NCI-H2081 treated with DMSO at 0.1 percent for 48 hours (cell line): Measurements from ENCODE around the gene INTS6.

Source experiments
- DNase-seq: peaks from one replicate; lab custom pipeline; 2025; lab: John Stamatoyannopoulos, UW

Gene INTS6

DNA sequence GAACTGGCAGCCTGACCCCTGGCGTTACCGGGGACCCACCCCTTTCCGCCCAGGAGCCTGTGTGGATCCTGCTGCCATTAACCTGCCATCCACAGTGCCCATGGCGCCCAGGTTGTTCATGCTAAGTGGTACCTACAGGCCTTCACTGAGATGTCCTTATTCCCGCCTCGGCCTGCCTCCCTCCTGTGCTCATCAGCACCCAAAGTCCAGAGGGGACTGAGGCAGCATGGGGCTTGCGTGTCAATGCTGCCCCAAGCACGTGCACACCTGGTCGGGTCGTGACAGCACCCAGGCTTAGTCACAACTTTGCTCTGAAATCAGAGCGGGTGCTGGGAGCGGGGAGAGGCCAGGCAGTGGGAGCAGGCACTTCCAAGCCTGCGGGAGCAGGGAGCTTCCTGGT lies 3.7 kb upstream of the INTS6 start:
- no peak for DNase-seq

DNA sequence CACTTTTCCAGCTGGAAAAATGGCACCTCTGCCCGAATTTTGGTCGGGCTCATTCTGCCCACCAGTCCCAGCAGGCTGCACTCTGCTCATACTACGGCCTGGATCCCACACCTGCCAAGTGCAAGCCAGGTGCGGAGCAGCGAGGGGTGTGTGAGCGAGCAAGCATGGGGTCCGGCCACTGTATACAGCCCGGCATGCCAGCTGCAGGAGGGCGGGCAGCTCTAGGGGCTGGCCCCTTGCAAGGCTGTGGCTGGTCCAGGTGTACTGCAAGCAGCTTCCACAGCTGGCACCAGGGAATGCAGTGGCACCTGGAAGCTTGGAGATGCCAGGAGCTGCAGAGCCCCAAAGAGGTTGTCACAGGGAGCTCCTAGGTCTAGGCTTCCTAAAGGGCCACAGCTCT lies 2.7 kb upstream of the INTS6 start:
- DNase-seq, result no peak

DNA sequence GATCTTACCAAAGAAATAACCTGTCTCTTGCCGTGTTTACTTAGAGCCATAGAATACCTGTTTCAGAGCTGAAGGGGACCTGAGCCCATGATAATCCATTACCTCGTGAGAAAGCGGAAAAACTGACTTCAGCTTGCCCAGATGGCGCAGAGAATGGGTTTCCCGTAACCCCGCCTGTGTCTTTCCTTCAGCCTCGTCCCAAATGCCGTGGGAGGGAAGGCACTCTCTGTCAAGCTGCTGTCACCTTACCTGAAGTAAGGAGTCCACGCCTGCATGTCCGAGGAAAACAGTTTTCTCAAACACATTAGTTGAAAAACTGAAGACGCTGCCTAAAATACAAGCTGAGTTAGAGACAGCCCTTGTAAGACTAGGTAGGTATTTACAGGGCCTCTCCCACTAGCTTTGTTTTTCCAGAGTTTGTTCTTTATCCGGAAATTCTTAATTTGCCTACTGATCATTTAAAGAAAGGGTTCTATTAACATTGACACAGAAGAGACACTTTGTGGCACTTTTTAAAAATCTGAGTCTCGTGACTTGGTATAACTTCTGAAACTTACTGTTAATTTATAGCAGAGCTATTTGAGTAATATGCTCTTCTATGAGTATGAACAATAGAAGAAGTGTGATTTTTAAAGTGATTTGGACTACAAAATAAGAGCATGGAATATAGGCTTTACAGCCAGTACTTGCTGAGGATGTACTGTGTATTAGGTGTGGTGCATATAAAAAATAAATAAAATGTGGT lies 1.3 kb upstream of the INTS6 start:
- no peak for DNase-seq

DNA sequence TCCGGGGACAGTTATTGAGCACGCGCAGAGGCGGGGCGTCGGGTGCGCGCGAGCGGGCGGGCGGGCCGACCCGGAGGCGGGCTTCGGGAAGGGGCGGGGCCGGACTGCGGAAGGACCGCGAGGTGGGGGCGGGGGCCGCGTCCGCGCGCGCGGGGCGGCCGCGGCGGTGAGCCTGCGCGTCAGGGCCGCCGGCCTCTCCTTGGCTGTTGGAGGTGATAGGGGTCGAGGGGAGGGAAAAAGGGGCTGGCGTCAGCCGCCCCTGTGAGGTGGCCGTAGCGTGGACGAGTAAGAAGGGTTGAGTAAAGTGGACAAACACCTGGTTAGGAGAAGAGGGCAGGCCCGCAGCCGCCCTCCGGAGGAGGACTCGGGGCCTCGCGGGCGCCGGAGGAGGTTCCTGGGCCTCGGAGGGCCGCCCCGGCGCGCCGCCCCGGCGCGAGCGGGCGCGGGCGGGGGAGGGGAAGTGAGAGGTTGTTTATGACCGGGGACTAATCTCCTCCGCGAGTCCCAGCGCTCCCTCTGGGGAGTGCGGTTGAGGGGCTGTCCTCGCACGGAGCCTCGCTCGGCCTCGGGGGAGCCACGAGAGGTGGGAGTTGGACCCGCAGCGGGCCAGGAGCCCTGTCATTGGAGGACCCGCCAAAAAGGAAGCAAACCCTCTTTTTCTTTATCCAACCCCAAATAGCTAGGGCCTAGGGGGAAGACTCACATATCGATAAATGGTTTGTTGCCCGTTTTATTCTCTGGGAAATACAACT lies 547 bp upstream of the INTS6 start:
- DNase-seq, result no peak

DNA sequence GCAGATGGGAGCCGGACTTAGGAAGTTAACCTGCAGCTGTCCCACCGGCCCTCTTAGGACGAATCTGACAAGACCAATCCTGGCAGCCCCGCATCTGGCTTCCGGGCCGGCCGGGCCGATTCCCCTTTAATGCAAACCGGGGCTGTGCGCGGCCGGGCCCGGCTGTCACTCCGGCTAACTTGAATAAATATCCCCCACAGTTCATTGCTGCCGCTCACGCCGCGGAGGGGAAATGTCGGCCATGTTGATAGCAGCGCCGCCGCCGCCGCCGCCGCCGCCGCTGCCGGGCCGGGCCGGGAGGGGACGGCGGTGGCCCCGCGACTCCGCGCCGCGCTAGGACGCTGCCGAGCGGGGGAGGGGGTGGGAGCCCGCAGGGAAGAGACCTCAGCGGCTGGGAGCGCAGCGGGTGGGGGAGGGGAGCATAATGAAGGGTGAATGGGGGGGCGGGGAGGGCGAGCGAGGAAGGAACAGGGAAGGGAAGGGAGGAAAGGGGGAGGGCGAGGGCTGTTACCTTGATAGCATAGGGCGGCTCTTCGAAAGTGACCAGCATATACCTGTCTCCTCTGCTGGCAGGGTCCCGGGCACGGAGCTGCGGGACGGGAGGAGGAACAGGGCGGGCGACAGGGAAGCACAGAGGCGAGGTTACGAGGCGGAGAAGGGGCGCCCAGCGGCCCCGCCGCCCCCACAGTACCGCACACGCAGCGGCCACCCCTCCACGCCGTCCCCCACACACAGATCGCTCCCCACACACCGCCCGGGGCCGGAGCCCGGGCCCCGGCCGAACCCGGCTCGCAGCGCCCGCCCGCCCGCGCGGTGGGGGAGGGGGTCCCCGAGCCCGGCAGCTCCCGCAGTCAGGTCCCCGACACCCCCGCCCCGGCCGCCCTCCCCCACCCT lies 1.1 kb downstream of the INTS6 start:
- no peak for DNase-seq

DNA sequence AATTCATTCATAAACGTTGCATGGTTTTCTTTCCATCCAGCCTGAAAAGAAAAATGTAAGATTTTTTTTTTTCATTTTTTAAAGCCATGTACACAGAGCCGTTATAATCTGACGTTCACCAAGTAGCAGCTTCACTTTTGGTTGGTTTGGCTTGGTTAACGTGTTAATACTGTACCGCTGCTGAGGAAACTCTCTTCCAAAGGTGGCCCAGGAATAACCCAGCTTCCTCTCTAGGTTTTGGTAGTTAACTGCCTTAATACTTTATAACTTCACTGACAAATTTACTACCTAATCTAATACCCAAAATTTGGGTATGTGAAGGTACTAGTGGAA lies 1.7 kb downstream of the INTS6 start:
- DNase-seq, result no peak

DNA sequence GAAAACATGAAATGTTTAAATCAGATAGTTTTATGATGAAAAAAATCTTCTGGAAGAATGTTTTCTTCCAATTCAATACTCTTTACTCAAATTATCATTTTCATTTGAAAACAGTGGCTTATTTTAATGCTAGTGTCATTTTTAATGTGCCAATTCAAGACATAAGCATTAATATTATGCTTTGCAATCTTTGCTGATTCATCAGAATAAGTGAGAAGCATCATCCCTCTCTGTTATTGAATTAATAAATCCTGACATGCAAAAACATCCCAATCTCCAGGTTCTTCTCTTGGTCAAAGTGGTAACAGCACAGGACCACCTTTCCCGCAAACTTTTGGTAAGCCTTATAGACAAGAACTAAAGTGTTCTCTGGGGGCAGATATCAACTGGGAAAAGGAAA lies 3.8 kb downstream of the INTS6 start:
- no peak for DNase-seq

DNA sequence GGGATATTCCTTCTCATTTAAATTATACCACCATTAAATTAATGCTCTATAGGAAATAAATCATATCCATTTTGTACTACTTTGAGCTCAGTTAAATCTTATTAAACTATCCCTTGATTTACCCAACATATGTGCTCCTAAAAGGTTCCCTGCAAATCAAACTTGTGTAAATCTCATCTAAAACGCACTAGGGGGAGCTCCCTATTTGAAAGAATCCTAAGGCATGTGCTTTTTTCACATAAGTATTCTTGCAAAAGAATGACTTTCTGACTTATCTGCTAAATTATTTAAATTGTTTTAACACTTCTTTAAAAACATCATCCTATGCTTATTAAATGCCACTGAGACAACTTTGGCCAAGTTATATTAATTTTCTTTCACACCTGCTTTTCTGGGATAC lies 7.9 kb downstream of the INTS6 start:
- DNase-seq, result no peak

DNA sequence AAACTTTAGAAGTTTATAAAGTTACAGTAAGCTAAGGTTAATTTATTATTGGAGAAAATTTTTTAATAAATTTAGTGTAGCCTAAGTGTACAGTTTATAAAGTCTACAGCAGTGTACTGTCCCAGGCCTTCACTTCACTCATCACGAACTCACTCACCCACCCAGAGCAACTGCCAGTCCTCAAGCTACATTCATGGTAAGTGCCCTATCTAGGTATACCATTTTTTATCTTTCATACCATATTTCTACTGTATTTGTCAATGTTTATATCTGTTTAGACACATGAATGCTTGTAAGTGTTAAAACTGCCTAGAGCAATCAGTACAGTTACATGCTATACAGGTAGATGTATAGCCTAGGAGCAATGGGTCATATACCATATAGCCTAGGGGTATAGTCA lies 12.5 kb downstream of the INTS6 start:
- DNase-seq, result no peak

DNA sequence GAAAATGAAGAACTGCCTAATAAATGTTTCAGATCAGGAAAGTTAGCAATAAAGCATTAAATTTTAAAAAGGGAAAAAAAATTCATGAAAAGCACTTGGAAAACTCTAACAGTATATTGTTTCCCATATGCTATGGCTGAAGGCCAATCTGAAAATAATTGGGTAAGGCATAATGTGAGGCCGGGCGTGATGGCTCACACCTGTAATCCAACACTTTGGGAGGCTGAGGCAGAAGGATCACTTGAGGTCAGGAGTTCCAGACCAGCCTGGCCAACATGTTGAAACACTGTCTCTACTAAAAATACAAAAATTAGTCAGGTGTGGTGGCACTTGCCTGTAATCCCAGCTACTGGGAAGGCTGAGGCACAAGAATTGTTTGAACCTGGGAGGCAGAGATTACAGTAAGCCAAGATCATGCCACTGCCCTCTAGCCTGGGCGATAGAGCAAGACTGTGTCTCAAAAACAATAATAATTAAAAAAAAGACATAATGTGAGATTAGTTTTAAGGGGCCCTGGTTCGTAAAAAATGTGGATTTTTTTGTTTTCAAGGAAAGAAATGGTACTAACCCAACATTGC lies 15.2 kb downstream of the INTS6 start:
- no peak for DNase-seq

DNA sequence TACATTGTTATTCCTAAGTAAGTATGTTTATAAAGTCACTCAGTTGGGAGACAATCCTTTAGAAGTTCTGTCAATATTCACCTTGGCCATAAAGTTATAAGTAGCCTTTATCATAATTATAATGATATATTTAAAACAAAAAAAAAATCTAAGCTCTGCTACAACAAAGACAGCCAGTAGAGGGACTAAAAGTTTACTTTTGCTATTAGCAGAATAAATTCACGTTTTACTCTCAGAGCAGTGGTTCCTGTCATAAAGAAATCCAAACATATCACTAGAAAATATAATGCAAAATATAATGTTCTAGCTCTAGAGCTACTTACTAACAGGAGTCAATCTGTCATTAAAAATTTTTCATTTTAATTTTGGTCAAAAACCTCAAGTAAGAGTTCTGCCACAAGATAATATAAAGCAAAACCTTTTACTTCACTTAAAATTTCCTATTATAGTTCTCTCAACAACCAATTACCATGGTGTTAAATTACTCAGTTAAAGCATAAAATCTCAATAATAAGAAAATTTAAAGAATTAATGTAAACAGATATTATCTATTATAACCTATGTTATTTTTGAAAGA lies 17.7 kb downstream of the INTS6 start:
- DNase-seq, result no peak

DNA sequence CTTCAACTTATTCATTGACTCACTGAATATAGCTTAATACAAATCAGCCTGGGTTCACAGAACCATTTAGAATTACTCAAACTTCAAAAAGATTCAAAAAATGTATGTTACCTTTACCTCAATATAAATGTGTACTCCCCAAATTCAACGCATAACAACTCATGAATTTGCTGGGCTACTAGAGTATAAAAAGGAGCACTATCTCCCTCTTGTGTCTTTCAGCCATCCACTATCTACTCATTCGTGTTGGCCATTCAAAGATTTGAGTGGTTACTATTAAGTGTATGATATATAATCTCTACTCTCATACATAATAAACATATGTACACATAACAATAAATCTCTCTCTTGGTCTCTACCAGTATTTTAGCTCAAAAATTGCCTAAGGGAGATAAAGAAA lies 20.3 kb downstream of the INTS6 start:
- no peak for DNase-seq

DNA sequence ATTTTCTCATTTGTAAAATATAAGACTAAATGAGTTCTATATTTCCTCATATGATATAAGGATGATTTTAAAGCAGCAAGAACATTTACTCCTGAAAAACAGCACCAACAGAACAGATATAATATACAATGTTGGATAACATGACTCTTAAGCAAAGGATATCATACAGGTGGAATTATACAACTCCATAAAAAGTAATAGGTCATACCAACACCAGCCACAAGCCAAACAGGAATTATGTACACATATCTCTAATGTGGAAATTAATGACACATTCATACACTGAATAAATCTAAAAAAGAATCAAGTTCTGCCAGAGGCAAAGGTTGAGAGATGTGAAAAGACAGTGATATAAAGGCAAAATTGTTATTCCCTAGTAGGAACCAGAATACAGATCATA lies 25.9 kb downstream of the INTS6 start:
- no peak for DNase-seq

DNA sequence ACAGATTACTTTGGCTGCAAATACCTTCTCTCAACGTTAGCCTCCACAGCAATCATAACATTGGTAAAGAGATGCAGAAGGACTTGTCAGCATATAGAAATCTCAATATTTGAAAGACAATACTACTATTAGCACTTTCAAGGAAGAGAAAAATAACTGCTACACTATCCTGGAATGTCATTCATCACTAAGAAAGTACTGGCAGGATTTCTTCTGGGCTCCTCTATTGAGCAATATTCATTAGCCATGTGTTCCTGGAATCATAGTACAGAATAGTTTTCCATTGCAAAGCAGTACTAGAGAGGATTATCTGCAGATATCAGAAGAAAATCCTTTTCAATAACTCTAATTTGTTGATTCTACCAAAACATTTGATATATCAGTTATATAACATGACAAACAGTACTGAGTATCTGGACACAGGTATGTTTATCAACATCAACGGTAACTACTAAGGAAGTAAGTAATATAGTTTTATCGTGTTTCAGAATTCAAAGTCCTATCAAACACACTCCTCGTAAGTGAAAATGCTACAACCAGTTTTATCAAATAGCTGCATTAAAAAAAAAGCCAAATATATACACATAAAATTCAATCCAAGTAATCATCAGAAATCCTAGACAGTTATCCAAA lies 27.3 kb downstream of the INTS6 start:
- DNase-seq, result no peak

DNA sequence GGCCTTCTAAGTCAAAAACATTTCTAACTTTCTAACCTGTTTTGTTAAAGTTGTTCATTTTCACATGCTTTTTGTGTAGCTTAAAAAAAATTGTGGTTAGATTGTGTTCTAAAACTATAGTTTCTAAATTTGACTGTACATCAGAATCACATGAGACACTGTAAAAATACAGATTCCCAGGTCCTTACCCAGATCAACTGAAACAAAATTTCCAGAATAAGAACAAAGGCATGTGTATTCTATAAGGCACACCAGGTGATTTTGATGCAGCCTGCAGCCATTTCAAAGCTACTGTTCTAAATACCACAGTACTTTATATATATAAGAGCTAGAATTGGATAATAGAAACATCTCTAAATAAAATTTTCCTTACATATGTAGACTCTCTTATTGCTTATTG lies 29.1 kb downstream of the INTS6 start:
- DNase-seq, result no peak

DNA sequence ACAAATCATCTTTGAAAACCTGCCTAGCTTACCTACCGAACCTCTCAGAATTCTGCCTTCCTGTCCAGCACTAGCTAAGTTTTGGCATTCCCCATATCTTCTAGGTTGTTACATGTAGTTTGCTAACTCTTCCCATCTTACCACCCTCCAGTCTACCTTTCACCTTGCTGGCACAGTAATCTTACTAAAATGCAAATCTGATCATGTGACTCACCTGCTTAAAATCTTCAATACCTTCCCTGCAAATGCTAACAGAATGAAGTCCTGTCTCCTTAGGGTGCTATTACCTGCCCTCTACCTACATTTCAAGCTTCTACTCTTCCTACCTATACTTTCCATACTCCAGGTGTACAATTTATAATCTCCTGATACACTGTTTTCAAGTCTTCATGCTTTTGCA lies 30.4 kb downstream of the INTS6 start:
- DNase-seq, result no peak

DNA sequence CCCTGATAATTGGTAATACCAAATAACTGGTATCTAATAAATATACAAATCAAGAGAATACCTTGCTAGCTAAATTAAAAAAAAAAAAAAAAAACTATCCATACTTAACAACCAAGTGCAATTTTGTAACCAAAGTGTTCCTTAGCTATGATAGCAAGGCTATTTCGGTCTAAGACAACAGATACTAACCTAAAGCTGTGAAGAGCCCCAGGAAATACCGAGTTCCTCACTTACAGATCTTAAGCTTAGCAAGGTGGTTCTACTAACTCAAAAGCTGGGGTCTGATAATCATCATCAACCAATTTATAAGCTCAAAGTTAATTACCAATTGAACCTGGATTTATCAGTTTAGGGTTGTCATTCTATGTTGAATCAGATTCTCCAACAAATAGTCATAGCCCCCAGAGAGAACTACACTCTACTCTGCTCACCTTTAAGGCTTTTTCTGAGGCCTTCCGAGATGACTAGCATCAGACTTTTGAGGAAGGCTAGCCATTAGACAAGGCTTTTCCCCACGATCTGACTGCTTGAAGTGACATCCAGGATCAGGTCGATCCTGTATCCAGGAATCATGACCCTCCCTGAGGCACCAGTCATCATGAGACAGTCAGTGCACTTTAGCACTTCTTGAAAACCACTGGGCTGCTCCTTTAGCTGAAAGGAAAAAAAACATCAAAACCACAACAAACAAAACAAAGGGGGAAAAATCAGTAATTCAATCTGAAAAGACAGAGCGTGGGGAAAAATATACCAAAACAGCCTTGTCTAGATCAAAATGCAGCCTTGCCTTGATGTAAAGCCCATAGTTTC lies 31.9 kb downstream of the INTS6 start:
- no peak for DNase-seq

DNA sequence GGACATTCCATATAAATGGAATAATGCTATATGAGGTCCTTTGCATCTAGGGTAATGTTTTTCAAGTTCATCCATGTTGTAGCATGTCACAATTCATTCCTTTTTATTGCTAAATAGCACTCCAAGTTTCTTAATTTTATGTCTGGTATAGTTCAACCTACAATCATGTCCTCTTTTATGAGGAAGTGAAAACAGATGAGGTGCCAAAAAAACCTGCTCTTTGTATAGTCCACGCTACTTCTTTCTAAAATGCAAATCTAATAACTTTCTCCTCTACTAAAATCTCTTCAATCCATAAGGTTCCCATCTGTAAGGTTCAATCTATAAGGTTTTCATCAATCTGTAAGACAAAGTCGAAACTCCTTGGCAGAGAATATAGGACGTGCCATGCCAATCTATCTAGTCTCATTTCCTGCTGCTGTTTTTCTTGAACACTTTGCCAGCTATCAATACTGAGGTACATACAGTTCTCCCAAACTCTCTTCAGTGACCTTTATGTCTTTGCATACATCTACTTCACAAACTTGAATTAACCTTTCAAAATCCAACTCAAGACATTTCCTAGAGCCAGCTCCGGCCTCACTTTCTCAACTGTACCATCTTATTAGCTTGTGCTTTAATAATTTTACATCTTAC lies 33.7 kb downstream of the INTS6 start:
- DNase-seq, result no peak

DNA sequence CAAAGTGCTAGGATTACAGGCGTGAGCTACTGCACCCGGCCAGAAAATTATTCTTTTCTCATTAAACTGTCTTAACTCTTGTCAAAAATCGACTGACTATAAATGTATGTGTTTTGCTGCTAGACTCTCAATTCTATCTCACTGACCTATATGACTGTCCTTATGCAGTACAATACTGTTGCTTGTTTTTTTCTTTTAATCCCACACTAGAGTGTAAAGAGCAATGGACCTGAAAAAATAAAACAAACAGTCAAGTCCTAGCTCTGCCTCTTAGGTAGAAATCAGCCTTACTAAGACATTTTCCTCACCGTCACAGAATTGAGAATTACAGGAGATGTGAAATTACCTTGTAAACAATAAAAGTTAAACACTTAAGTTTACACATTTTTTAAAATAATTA lies 35.1 kb downstream of the INTS6 start:
- no peak for DNase-seq

DNA sequence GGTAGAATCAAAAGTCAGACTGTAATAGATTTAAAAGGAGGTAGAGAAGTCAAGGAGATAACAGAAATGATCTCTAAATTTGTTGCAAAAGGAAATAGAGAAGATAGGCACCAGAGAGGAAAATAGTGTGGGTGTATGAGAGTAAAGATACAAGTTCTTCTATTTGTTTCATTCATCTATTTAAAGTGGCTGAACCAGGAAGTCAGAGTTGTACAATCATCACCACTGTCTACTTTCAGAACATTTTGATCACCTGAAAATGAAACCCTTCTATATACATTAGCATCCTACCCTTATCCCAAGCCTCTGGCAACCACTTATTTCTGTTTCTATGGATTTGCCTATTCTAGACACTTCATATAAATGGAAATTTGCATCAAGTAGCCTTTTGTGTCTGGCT lies 36.7 kb downstream of the INTS6 start:
- DNase-seq, result no peak
